B cell (primary cell): ENCODE data around the gene SLC9A9. TPM values are rescaled to one million over a fixed set of nuclear protein-coding genes. Genes with fewer than 3 reads are reported as not detected.

Experiments used
- ATAC-seq: fragments of 200-7000 bp; cut with Tn5 transposase; one replicate; pipeline ENCODE4 v1.10.0; 2021; ENCODE audit warnings: low read depth, mild to moderate bottlenecking, moderate number of reproducible peaks, moderate library complexity
- CTCF ChIA-PET: fragments of 350-600 bp; sonication (Branson Sonifier 250); formaldehyde crosslinking; loops from one replicate; lab custom pipeline; 2021; ENCODE audit warnings: antibody characterized with exemption, inconsistent platforms; lab: Charles Lee
- POLR2A ChIA-PET: fragments of 350-600 bp; sonication (Branson Sonifier 250); formaldehyde crosslinking; loops from one replicate; lab custom pipeline; 2021; ENCODE audit warnings: antibody characterized with exemption; lab: Charles Lee
- DNase-seq: peaks from one replicate; pipeline ENCODE4 v3.0.0; 2013
- H2AFZ ChIP-seq: 2 replicates; pipeline ENCODE4 v1.6.1; 2012; ENCODE audit warnings: mild to moderate bottlenecking, low read depth, low read length; ENCODE audit not compliant: insufficient read depth, poor library complexity, severe bottlenecking
- H3K27ac ChIP-seq, 2 donors: 1 replicate in 1 of 2; 2 replicates in 1 of 2; pipeline ENCODE4 v1.5.1; 2012 to 2013; ENCODE audit warnings: low read length in 2 of 2, mild to moderate bottlenecking in 2 of 2, moderate library complexity in 1 of 2
- H3K27me3 ChIP-seq, 4 experiments: fragments of 200-600 bp in 1 of 4; sonication (generic) in 1 of 4; replicated peaks in 1 of 4; 1 replicate in 2 of 4; 2 replicates in 2 of 4; pipeline versions ENCODE4 v1.6.1 to v1.7.0; 2013 to 2016; ENCODE audit warnings: low read length in 3 of 4, mild to moderate bottlenecking in 2 of 4, mixed read lengths in 1 of 4, moderate library complexity in 1 of 4; ENCODE audit not compliant: insufficient read depth in 4 of 4, control insufficient read depth in 3 of 4; ENCODE audit errors: control extremely low read depth in 1 of 4
- H3K36me3 ChIP-seq, 2 experiments: replicated peaks in 1 of 2; 1 replicate in 1 of 2; 2 replicates in 1 of 2; pipeline versions ENCODE4 v1.6.1 to v1.7.1; 2013; ENCODE audit warnings: low read length in 1 of 2; ENCODE audit not compliant: insufficient read depth in 2 of 2, control insufficient read depth in 1 of 2; ENCODE audit errors: control extremely low read depth in 1 of 2, extremely low read depth in 1 of 2
- H3K4me1 ChIP-seq, 2 donors: fragments of 200-600 bp in 1 of 2; sonication (generic) in 1 of 2; 1 replicate in 1 of 2; 2 replicates in 1 of 2; pipeline versions ENCODE4 v1.5.1 to v1.6.1; 2013 to 2017; ENCODE audit warnings: low read length in 2 of 2; ENCODE audit not compliant: control insufficient read depth in 2 of 2, insufficient read depth in 2 of 2
- H3K4me2 ChIP-seq: replicated peaks from 2 replicates; pipeline ENCODE3; 2012; ENCODE audit warnings: mild to moderate bottlenecking, low read depth, low read length; ENCODE audit not compliant: poor library complexity, severe bottlenecking
- H3K4me3 ChIP-seq, 5 experiments: fragments of 200-600 bp in 1 of 5; sonication (generic) in 1 of 5; 1 replicate in 3 of 5; 2 replicates in 2 of 5; pipeline versions ENCODE4 v1.5.1 to v1.7.0; 2011 to 2016; ENCODE audit warnings: low read length in 4 of 5, mild to moderate bottlenecking in 4 of 5, low read depth in 2 of 5, control low read depth in 1 of 5, moderate library complexity in 1 of 5; ENCODE audit not compliant: insufficient read depth in 1 of 5; ENCODE audit errors: control extremely low read depth in 1 of 5, extremely low read depth in 1 of 5
- H3K79me2 ChIP-seq: fragments of 200-600 bp; sonication (generic); one replicate; pipeline ENCODE4 v1.6.0; 2016; ENCODE audit warnings: low read length; ENCODE audit not compliant: control insufficient read depth, insufficient read depth
- H3K9ac ChIP-seq: fragments of 200-600 bp; sonication (generic); 2 replicates; pipeline ENCODE4 v1.6.1; 2017; ENCODE audit warnings: mild to moderate bottlenecking, low read length, moderate library complexity
- H3K9me3 ChIP-seq, 3 donors: one replicate each; pipeline versions ENCODE4 v1.6.1 to v1.7.1; 2013; ENCODE audit warnings: low read length in 2 of 3; ENCODE audit not compliant: control insufficient read depth in 2 of 3, insufficient read depth in 1 of 3; ENCODE audit errors: control extremely low read depth in 1 of 3
- H4K20me1 ChIP-seq: 2 replicates; pipeline ENCODE4 v1.6.0; 2012; ENCODE audit warnings: mild to moderate bottlenecking, low read length; ENCODE audit not compliant: insufficient read depth, control insufficient read depth, poor library complexity, severe bottlenecking
- H3K27ac Mint-ChIP-seq: one replicate; pipeline ENCODE4 v1.8.0; 2021; ENCODE audit warnings: mixed read lengths
- H3K27me3 Mint-ChIP-seq: one replicate; pipeline ENCODE4 v1.8.0; 2021; ENCODE audit warnings: mixed read lengths
- H3K4me1 Mint-ChIP-seq: one replicate; pipeline ENCODE4 v1.8.0; 2021; ENCODE audit warnings: mixed read lengths
- H3K4me3 Mint-ChIP-seq: one replicate; pipeline ENCODE4 v1.8.0; 2021; ENCODE audit warnings: mixed read lengths
- H3K9me3 Mint-ChIP-seq: one replicate; pipeline ENCODE4 v1.8.0; 2022; ENCODE audit warnings: mixed read lengths; ENCODE audit not compliant: insufficient read depth
- CTCF ChIP-seq: fragments of 200-600 bp; IDR thresholded peaks from one replicate; pipeline ENCODE4 v1.8.0; 2022; ENCODE audit warnings: antibody characterized with exemption, mild to moderate bottlenecking
- EZH2 ChIP-seq: IDR thresholded peaks from 2 replicates; pipeline ENCODE4 v1.6.1; 2012; ENCODE audit warnings: borderline replicate concordance, low read depth, mild to moderate bottlenecking, moderate library complexity, low read length; ENCODE audit not compliant: insufficient read depth, poor library complexity, severe bottlenecking
- WGBS: methylation state at CpG from one replicate; pipeline ENCODE4 v1.1.5; 2013; ENCODE audit warnings: missing lambda C conversion rate; ENCODE audit not compliant: insufficient coverage; 5-methylcytosine and 5-hydroxymethylcytosine counted together
- intact Hi-C: fragments of 100-400 bp; cut with micrococcal nuclease; formaldehyde crosslinking; loops from one replicate; pipeline ENCODE4 v1.10.0; 2022
- polyA plus RNA-seq: library from polyadenylated mRNA; depleted of rRNA; stranded (reverse); fragments of >200 nt; gene quantifications from 2 replicates; pipeline ENCODE4 v1.2.3, GENCODE V29; 2012
- total RNA-seq, 2 donors: library from RNA; stranded (reverse); fragments of 120-200 nt in 1 of 2; gene quantifications; 1 replicate in 1 of 2; 2 replicates in 1 of 2; pipeline versions ENCODE4 v1.2.3 to v1.2.4, GENCODE V29; 2013 to 2022

The SLC9A9 gene
- total and polyA plus RNA-seq, 2 donors (not counting 1 experiment from before 2014, with no cell fraction given): 7.7 to 17.3 TPM

DNA sequence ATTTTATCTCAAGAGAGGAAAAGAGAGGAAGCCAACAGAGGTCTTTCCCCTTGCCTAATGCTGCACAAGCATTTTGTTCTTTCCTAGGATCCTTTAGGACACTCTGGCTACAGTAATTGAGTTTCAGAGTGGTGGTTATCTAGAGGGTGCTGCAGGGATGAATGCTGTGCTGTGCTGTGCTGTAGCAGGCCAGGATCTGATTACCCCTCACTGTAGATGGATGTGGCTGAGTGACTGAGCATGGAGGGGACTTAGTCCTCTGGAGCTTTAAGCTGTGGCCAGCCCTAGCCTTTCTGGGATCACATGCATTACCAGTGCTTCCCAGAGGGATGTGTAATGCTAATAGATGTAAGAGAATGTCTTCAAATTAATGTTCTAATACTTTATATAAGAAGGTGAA lies 94.8 kb downstream of the SLC9A9 start:
- no peak for TF ChIP-seq CTCF
- TF ChIP-seq EZH2: no peak
- no peak overlapping the region for H3K27ac ChIP-seq
- Mint-ChIP-seq H3K9me3 (no peaks in the 10 kb centered on the region), H3K27me3 (no peaks in the 10 kb centered on the region), H3K27ac (no peak overlapping the region), H3K4me1 (peaks cover 14% of the 10 kb centered on the region), H3K4me3 (no peak overlapping the region)
- ATAC-seq: no peak
- H3K4me3 ChIP-seq: no peak overlapping the region
- intact Hi-C loops: no loop called here
- H3K27me3 ChIP-seq: no peaks in the 10 kb centered on the region
- H3K4me2 ChIP-seq: no peak overlapping the region
- peaks cover 14 to 15% of the 10 kb centered on the region in 2 donors for H3K4me1 ChIP-seq
- H3K36me3 ChIP-seq: no peaks in the 10 kb centered on the region
- POLR2A ChIA-PET: no interaction called here
- CTCF ChIA-PET: no interaction called here
- no peaks in the 10 kb centered on the region for H4K20me1 ChIP-seq
- no peak overlapping the region for H3K9ac ChIP-seq
- DNase-seq: no peak
- H3K79me2 ChIP-seq: no peaks in the 10 kb centered on the region
- H3K9me3 ChIP-seq: no peaks in the 10 kb centered on the region
- H2AFZ ChIP-seq: no peak overlapping the region

- Mint-ChIP-seq H3K27me3 (no peaks in the 10 kb centered on the region), H3K4me3 (no peak overlapping the region), H3K4me1 (peaks cover 14% of the 10 kb centered on the region), H3K27ac (no peak overlapping the region), H3K9me3 (no peaks in the 10 kb centered on the region)
- no peak for DNase-seq
- no peaks in the 10 kb centered on the region for H3K27me3 ChIP-seq
- TF ChIP-seq EZH2 (no peak), CTCF (no peak)
- H3K4me2 ChIP-seq: no peak overlapping the region
- ChIA-PET POLR2A (no interaction called here), CTCF (interaction anchor here (1.1 kb wide), 1 partner anchor 20 kb away, joined by 3 read pairs; no protein-coding TSS in a partner anchor)
- H3K9me3 ChIP-seq: no peaks in the 10 kb centered on the region
- ATAC-seq: no peak
- no peak overlapping the region for H3K9ac ChIP-seq
- H3K4me1 ChIP-seq: peaks cover 14 to 15% of the 10 kb centered on the region in 2 donors
- no peak overlapping the region for H2AFZ ChIP-seq
- intact Hi-C loops: no loop called here
- H3K27ac ChIP-seq: no peak overlapping the region
- H3K4me3 ChIP-seq: no peak overlapping the region
- H3K36me3 ChIP-seq: no peaks in the 10 kb centered on the region
- no CpG with 5 or more reads among the region's 1 CpG for WGBS
- no peaks in the 10 kb centered on the region for H3K79me2 ChIP-seq
- H4K20me1 ChIP-seq: no peaks in the 10 kb centered on the region
These were observed 95.3 kb downstream of the SLC9A9 start for GRCh38 chr3:143753006-143753405.
